Stimulated activated CD8-positive, alpha-beta memory T cell treated with anti-CD3 and anti-CD28 coated beads, Interleukin-15, amount 100 ng/mL, for 1 hour (primary cell): Measurements from ENCODE around the gene SIK1.

ENCODE experiments used
- DNase-seq: peaks from one replicate; pipeline ENCODE4 v3.0.0-alpha.2; 2020; ENCODE audit warnings: low read depth

Gene SIK1

DNA sequence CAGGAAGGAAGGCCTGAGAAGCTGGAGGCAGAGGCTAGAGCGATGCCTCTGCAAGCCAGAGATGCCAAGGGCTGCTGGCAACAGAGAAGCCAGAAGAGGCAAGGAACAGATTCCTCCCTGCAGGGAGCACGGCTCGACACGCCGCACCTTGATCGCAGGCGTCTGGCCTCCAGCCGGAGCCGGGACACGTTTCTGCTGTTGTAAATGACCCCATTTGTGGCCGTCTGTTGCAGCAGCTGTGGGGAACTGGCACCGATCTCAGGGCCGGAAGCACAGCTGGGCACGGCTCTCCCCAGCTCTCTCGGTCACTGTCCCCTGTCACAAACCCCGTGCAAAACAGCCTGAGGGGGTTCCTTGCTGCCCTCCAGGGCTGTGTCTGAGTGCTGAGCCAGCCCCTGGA is 59.6 kb downstream of the SIK1 start:
- DNase-seq = no peak

DNA sequence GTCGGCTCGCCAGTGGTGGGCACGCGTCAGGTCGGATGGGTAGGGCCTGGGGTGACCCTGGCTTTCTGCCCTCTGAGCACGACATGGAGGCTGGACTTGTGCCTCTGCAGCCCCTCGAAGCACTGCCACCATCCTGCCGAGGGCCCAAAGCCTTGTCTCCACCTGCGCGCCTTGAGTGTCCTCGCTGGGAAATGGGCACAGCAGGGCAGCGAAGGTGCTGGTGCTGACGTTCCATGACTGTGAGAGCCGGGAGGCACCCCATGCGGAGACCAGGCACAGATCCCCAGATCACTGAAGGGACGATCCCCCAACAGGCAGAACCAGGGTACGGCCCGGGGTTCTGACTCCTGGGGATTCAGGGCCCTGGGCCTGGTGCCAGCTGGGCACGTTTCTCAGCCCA is 60.3 kb downstream of the SIK1 start:
- DNase-seq = no peak

DNA sequence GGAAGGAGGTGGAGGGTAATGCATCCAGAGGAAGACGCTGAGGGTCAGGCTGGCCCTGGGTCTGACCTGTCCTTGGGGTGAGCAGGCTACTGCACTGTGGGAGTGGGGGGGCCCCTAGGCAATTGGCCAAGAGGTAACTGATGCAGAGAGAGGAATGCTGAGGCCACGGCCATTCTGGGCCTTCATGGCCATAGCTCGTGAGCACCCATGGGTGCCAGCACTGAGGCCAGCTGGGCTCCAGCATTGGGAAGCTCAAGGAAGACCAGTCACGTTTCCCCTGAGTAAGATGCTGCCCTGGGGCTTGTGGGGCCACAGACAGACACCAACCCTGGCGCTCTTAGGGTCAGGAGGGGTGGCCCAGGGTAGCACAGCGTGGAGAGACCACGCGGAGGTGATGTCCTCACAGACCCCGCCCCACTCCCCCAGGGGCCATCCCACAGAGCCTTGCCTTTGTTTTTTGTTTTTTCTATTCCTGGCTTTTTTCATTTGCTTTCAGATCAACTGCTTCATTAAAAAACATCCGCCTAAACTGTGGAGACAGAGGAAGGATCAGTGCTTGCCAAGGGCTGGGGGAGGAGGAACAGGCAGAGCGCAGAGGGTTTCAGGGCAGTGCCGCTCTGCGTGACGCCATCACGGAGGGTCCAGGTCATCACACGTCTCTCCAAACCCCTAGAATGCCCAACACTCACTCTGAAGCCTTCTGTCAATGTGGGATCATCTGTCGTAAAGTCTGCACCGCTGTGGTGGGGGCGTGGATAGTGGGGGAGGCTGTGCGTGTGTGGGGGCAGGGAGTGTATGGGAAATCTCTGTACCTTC is 61.1 kb downstream of the SIK1 start:
- no peak for DNase-seq

DNA sequence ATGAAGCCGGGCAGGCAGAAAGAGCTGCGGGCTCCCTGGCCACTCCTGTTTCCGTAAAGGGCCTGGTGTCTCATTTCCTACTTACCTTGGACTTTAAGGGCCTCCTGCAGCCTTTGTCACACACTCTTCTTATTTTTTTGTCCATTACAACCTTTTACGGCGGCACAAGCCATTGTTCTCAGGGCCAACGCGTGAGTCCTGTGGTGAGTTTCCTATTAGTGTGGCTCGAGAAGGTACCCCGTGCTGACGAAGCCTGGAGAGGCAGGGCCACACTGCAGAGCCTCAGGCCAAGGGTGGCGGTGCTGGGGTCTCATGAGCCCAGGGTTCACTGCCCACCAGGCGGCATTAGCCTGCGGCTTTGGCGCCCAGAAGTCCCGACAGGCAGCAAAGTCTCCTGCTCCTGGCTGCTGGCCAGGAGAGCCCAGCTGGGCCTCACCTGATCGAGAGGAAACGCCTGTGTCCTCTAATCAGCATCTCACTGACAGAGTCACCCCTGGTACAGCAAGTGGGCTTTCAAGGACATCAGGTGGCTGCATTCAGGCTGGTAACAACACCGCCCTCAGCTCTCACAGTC is 62.0 kb downstream of the SIK1 start:
- no peak for DNase-seq
